Trophoblast cell (in vitro differentiated cells and primary cell): Measurements from ENCODE around the gene OR10P1. TPM values are rescaled to one million over a fixed set of nuclear protein-coding genes. Genes with fewer than 3 reads are reported as not detected.
"Not testable (repeated sequence)": the region's sequence is repeated elsewhere in the genome, so short reads cannot be mapped to it uniquely, and the experiment has no call there.

Experiments used
- DNase-seq, 2 donors: peaks; one replicate each; pipeline ENCODE4 v3.0.0-alpha.2; 2016
- H2AFZ ChIP-seq: 2 replicates; pipeline ENCODE4 v1.6.1; 2013; ENCODE audit warnings: low read length, moderate library complexity, mild to moderate bottlenecking; ENCODE audit not compliant: insufficient read depth, poor library complexity
- H2AK5ac ChIP-seq: 2 replicates; pipeline ENCODE4 v1.6.1; 2013; ENCODE audit warnings: mild to moderate bottlenecking, low read length
- H2BK120ac ChIP-seq: 2 replicates; pipeline ENCODE4 v1.6.1; 2013; ENCODE audit warnings: low read length, mild to moderate bottlenecking, moderate library complexity; ENCODE audit not compliant: insufficient read depth, poor library complexity
- H2BK12ac ChIP-seq: 2 replicates; pipeline ENCODE4 v1.6.1; 2013; ENCODE audit warnings: mild to moderate bottlenecking, low read length, moderate library complexity
- H2BK5ac ChIP-seq: 2 replicates; pipeline ENCODE4 v1.6.1; 2013; ENCODE audit warnings: low read length, low read depth, moderate library complexity, mild to moderate bottlenecking; ENCODE audit not compliant: poor library complexity
- H3K14ac ChIP-seq: 2 replicates; pipeline ENCODE4 v1.6.1; 2013; ENCODE audit warnings: mild to moderate bottlenecking, low read length
- H3K18ac ChIP-seq: 2 replicates; pipeline ENCODE4 v1.6.1; 2013; ENCODE audit warnings: mild to moderate bottlenecking, low read length
- H3K23ac ChIP-seq: 2 replicates; pipeline ENCODE4 v1.6.1; 2013; ENCODE audit warnings: low read length
- H3K27ac ChIP-seq: 2 replicates; pipeline ENCODE4 v1.5.1; 2013; ENCODE audit warnings: low read depth, mild to moderate bottlenecking, inconsistent platforms, low read length, moderate library complexity
- H3K27me3 ChIP-seq: 2 replicates; pipeline ENCODE4 v1.6.1; 2013; ENCODE audit warnings: inconsistent platforms, mild to moderate bottlenecking, low read length, moderate library complexity; ENCODE audit not compliant: insufficient read depth
- H3K36me3 ChIP-seq, 2 experiments: 1 replicate in 1 of 2; 2 replicates in 1 of 2; pipeline ENCODE4 v1.6.1; 2013; ENCODE audit warnings: low read length in 2 of 2, mild to moderate bottlenecking in 2 of 2, moderate library complexity in 1 of 2; ENCODE audit not compliant: insufficient read depth in 2 of 2, control insufficient read depth in 1 of 2
- H3K4ac ChIP-seq: 2 replicates; pipeline ENCODE4 v1.6.1; 2013; ENCODE audit warnings: low read depth, mild to moderate bottlenecking, low read length, moderate library complexity
- H3K4me1 ChIP-seq, 2 experiments: 1 replicate in 1 of 2; 2 replicates in 1 of 2; pipeline ENCODE4 v1.6.1; 2013; ENCODE audit warnings: low read length in 2 of 2, mild to moderate bottlenecking in 2 of 2, moderate library complexity in 1 of 2; ENCODE audit not compliant: insufficient read depth in 2 of 2, control insufficient read depth in 1 of 2
- H3K4me2 ChIP-seq: 2 replicates; pipeline ENCODE4 v1.6.1; 2013; ENCODE audit warnings: inconsistent platforms, mild to moderate bottlenecking, low read length, moderate library complexity
- H3K4me3 ChIP-seq: 2 replicates; pipeline ENCODE4 v1.5.1; 2013; ENCODE audit warnings: mild to moderate bottlenecking, low read depth, low read length, inconsistent platforms
- H3K79me1 ChIP-seq: one replicate; pipeline ENCODE4 v1.6.1; 2013; ENCODE audit warnings: low read length
- H3K79me2 ChIP-seq: 2 replicates; pipeline ENCODE4 v1.6.1; 2013; ENCODE audit warnings: low read length, mild to moderate bottlenecking; ENCODE audit not compliant: control insufficient read depth, insufficient read depth, poor library complexity
- H3K9ac ChIP-seq: 2 replicates; pipeline ENCODE4 v1.6.1; 2013; ENCODE audit warnings: mild to moderate bottlenecking, low read length
- H3K9me3 ChIP-seq: 2 replicates; pipeline ENCODE4 v1.6.1; 2013; ENCODE audit warnings: low read depth, mild to moderate bottlenecking, control low read depth, inconsistent platforms, low read length; ENCODE audit not compliant: insufficient read depth
- H4K12ac ChIP-seq: 2 replicates; pipeline ENCODE4 v1.6.1; 2013; ENCODE audit warnings: low read depth, mild to moderate bottlenecking, low read length, moderate library complexity
- H4K8ac ChIP-seq: 2 replicates; pipeline ENCODE4 v1.6.1; 2013; ENCODE audit warnings: low read depth, mild to moderate bottlenecking, low read length, moderate library complexity
- H4K91ac ChIP-seq: one replicate; pipeline ENCODE4 v1.6.1; 2013; ENCODE audit warnings: low read depth, mild to moderate bottlenecking, low read length, moderate library complexity
- WGBS: extraction: QIAGEN DNeasy Blood & Tissue Kit; methylation state at CpG from one replicate; pipeline ENCODE4 v1.1.7; 2013; ENCODE audit warnings: missing lambda C conversion rate; ENCODE audit not compliant: insufficient read length, insufficient coverage; ENCODE audit errors: extremely low coverage; 5-methylcytosine and 5-hydroxymethylcytosine counted together
- polyA plus RNA-seq: library from polyadenylated mRNA; stranded (reverse); fragments of 200-250 nt; gene quantifications from 2 replicates; pipeline ENCODE4 v1.2.3, GENCODE V29; 2013

OR10P1 gene, protein sequence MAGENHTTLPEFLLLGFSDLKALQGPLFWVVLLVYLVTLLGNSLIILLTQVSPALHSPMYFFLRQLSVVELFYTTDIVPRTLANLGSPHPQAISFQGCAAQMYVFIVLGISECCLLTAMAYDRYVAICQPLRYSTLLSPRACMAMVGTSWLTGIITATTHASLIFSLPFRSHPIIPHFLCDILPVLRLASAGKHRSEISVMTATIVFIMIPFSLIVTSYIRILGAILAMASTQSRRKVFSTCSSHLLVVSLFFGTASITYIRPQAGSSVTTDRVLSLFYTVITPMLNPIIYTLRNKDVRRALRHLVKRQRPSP
- not detected in 2 replicates for polyA plus RNA-seq

GRCh38 chr12:55636853-55637252 is at the start of gene OR10P1:
TSS of gene OR10P1 (plus strand) at chr12:55636892. CDS start at chr12:55636892, 0 bp downstream.
- Histone ChIP-seq H4K8ac (no peak within 1 kb of the TSS), H2AFZ (no peak within 1 kb of the TSS), H3K27me3 (no peaks in the 10 kb centered on the region), H2BK12ac (no peak within 1 kb of the TSS), H3K18ac (no peak within 1 kb of the TSS), H3K23ac (no peak within 1 kb of the TSS), H2BK120ac (no peak within 1 kb of the TSS), H3K14ac (no peak within 1 kb of the TSS), H3K79me2 (no peaks in the 10 kb centered on the region), H3K4me1 (no peaks in the 10 kb centered on the region), H3K4me3 (no peak within 1 kb of the TSS), H2BK5ac (no peak within 1 kb of the TSS), H3K4me2 (no peak within 1 kb of the TSS), H2AK5ac (no peak within 1 kb of the TSS), H3K9me3 (no peaks in the 10 kb centered on the region), H3K36me3 (no peaks in the 10 kb centered on the region), H3K4ac (no peak within 1 kb of the TSS), H4K12ac (no peak within 1 kb of the TSS), H4K91ac (no peak within 1 kb of the TSS), H3K79me1 (no peaks in the 10 kb centered on the region), H3K9ac (no peak within 1 kb of the TSS), H3K27ac (no peak within 1 kb of the TSS)
- DNase-seq = no peak
- WGBS = no CpG with 5 or more reads among the region's 6 CpGs

DNA sequence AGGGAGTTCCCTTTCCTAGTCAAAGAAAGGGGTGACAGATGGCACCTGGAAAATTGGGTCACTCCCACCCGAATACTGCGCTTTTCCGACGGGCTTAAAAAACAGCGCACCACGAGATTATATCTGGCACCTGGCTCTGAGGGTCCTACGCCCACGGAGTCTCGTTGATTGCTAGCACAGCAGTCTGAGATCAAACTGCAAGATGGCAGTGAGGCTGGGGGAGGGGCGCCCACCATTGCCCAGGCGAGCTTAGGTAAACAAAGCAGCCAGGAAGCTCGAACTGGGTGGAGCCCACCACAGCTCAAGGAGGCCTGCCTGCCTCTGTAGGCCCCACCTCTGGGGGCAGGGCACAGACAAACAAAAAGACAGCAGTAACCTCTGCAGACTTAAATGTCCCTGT is 46.5 kb upstream of the OR10P1 start:
- H3K9me3 ChIP-seq, H2BK120ac ChIP-seq, H3K9ac ChIP-seq, H3K27me3 ChIP-seq, H2BK12ac ChIP-seq, DNase-seq, H3K23ac ChIP-seq, H2BK5ac ChIP-seq, H3K18ac ChIP-seq, H2AK5ac ChIP-seq, H3K4me3 ChIP-seq, H3K4me1 ChIP-seq, H3K4me2 ChIP-seq, H4K91ac ChIP-seq, H3K36me3 ChIP-seq, H2AFZ ChIP-seq, H3K14ac ChIP-seq, H3K27ac ChIP-seq, H3K4ac ChIP-seq, H3K79me1 ChIP-seq, H3K79me2 ChIP-seq, H4K8ac ChIP-seq, H4K12ac ChIP-seq: not testable (repeated sequence)
- WGBS = no CpG with 5 or more reads among the region's 12 CpGs

DNA sequence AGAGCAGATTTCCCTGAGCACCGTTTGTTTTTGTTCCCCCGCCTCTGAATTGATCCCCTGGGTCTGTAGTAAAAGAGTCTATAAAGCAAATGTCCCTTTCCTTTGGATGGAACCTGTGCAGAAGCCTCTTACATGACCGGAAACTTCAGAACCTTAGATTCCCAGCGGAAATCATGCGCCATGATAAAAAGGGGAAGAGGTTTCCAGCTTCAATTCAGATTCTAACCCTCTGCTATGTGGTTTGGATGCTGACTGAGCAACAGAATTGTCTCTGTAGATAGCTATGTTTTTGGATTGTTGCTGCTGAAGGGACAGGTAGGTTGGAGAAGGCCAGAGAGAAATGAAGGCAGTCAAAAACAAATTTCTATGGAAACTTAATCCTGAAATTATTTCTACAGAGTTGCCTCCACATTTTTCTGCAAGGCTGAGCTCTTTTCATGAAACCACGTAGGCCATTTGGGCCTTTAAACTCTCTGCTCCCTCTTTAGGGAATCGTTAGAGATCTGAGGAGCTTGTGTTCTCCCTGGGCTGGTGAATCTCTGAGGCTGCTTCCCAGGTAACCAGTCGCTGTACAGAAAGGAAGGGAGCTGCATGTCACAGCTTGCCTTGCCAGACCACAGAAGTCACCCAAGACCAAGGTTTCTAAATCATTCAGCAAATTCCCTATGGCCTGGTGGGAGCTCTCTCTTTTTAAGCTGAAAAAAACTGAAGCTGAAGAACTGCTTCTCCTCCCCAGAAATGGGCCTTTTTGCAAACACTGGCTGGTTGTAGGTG is 28.7 kb upstream of the OR10P1 start:
- Histone ChIP-seq H2AK5ac (no peak overlapping the region), H3K36me3 (no peaks in the 10 kb centered on the region), H2BK5ac (no peak overlapping the region), H4K12ac (no peak overlapping the region), H2BK120ac (no peak overlapping the region), H3K27ac (no peak overlapping the region), H2AFZ (no peak overlapping the region), H3K14ac (no peak overlapping the region), H3K79me2 (no peaks in the 10 kb centered on the region), H3K9me3 (no peaks in the 10 kb centered on the region), H2BK12ac (no peak overlapping the region), H3K79me1 (no peaks in the 10 kb centered on the region), H4K8ac (no peak overlapping the region), H3K18ac (no peak overlapping the region), H3K4me1 (no peaks in the 10 kb centered on the region), H4K91ac (no peak overlapping the region), H3K4me3 (no peak overlapping the region), H3K9ac (no peak overlapping the region), H3K4me2 (no peak overlapping the region), H3K27me3 (no peaks in the 10 kb centered on the region), H3K4ac (no peak overlapping the region), H3K23ac (no peak overlapping the region)
- no peak for DNase-seq
- no CpG with 5 or more reads among the region's 8 CpGs for WGBS

- H3K27me3 ChIP-seq = no peaks in the 10 kb centered on the region
- peak in 1 of 2 donors; percentile 55 for DNase-seq
- H2AFZ ChIP-seq = no peak overlapping the region
- H3K9ac ChIP-seq = no peak overlapping the region
- no peaks in the 10 kb centered on the region for H3K79me2 ChIP-seq
- H3K9me3 ChIP-seq = peaks cover 1% of the 10 kb centered on the region
- H4K91ac ChIP-seq = no peak overlapping the region
- H2BK5ac ChIP-seq = no peak overlapping the region
- H4K12ac ChIP-seq = no peak overlapping the region
- H2AK5ac ChIP-seq = no peak overlapping the region
- no peak overlapping the region for H3K14ac ChIP-seq
- no peak overlapping the region for H4K8ac ChIP-seq
- H2BK120ac ChIP-seq = no peak overlapping the region
- H3K27ac ChIP-seq = no peak overlapping the region
- no peaks in the 10 kb centered on the region for H3K36me3 ChIP-seq
- no peak overlapping the region for H3K18ac ChIP-seq
- no peak overlapping the region for H3K23ac ChIP-seq
- H2BK12ac ChIP-seq = no peak overlapping the region
- no peak overlapping the region for H3K4me3 ChIP-seq
- WGBS = no CpG with 5 or more reads among the region's 1 CpG
- no peaks in the 10 kb centered on the region for H3K4me1 ChIP-seq
- no peaks in the 10 kb centered on the region for H3K79me1 ChIP-seq
- no peak overlapping the region for H3K4ac ChIP-seq
- H3K4me2 ChIP-seq = no peak overlapping the region
These were observed 26.1 kb upstream of the OR10P1 start for GRCh38 chr12:55610598-55610997.
